PC-9 (cell line): ENCODE data around the gene SLC12A9. TPM values are rescaled to one million over a fixed set of nuclear protein-coding genes. Genes with fewer than 3 reads are reported as not detected.

ENCODE experiments used
- BruUV-seq: library from RNA; stranded (reverse); fragments of 400-500 nt; replicated peaks from 2 replicates; lab custom pipeline; 2021; lab: Mats Ljungman, UMichigan
- CTCF ChIA-PET: fragments of 300-600 bp; sonication (Branson Sonifier 250); formaldehyde crosslinking; loops from one replicate; lab custom pipeline; 2022; ENCODE audit warnings: antibody characterized with exemption; lab: Charles Lee
- POLR2A ChIA-PET: fragments of 300-600 bp; sonication (Branson Sonifier 250); formaldehyde crosslinking; loops from one replicate; lab custom pipeline; 2022; ENCODE audit warnings: antibody characterized with exemption; ENCODE audit not compliant: unreplicated experiment; lab: Charles Lee
- DNase-seq, 2 experiments: peaks; one replicate each; pipeline versions ENCODE4 v3.0.0 to v3.0.0-alpha.2; 2015 to 2022; ENCODE audit warnings: mixed read lengths in 1 of 2
- H2AFZ ChIP-seq: fragments of 200-600 bp; sonication (generic); 2 replicates; pipeline ENCODE4 v1.8.1; 2017; ENCODE audit warnings: antibody characterized with exemption
- H3F3A ChIP-seq: fragments of 200-600 bp; sonication (generic); 2 replicates; pipeline ENCODE4 v1.8.1; 2017; ENCODE audit warnings: antibody characterized with exemption, mild to moderate bottlenecking, low read depth; ENCODE audit not compliant: insufficient read depth
- H3K27ac ChIP-seq: fragments of 200-600 bp; sonication (generic); 2 replicates; pipeline ENCODE4 v1.6.1; 2016; ENCODE audit warnings: mixed run types
- H3K27me3 ChIP-seq: fragments of 200-600 bp; sonication (generic); 2 replicates; pipeline ENCODE4 v1.6.1; 2016; ENCODE audit warnings: low read depth, mixed run types; ENCODE audit not compliant: insufficient read depth
- H3K36me3 ChIP-seq: fragments of 200-600 bp; sonication (generic); 2 replicates; pipeline ENCODE4 v1.6.1; 2016; ENCODE audit warnings: low read depth, mixed run types
- H3K4me1 ChIP-seq: fragments of 200-600 bp; sonication (generic); replicated peaks from 2 replicates; pipeline ENCODE4 v1.6.1; 2016; ENCODE audit warnings: mixed run types; ENCODE audit not compliant: insufficient read depth
- H3K4me2 ChIP-seq: fragments of 200-600 bp; sonication (generic); 2 replicates; pipeline ENCODE4 v1.6.1; 2017; ENCODE audit warnings: mixed run types
- H3K4me3 ChIP-seq: fragments of 200-600 bp; sonication (generic); 2 replicates; pipeline ENCODE4 v1.6.1; 2016; ENCODE audit warnings: mixed run types
- H3K79me2 ChIP-seq: fragments of 200-600 bp; sonication (generic); 2 replicates; pipeline ENCODE4 v1.6.1; 2017; ENCODE audit warnings: low read depth, mixed run types
- H3K9me2 ChIP-seq: fragments of 200-600 bp; sonication (generic); 2 replicates; pipeline ENCODE4 v1.8.1; 2017; ENCODE audit warnings: mild to moderate bottlenecking; ENCODE audit not compliant: insufficient read depth
- H3K9me3 ChIP-seq: fragments of 200-600 bp; sonication (generic); 2 replicates; pipeline ENCODE4 v1.8.1; 2016; ENCODE audit warnings: low read depth; ENCODE audit not compliant: insufficient read depth
- H4K20me1 ChIP-seq: fragments of 200-600 bp; sonication (generic); 2 replicates; pipeline ENCODE4 v1.8.1; 2017; ENCODE audit not compliant: insufficient read depth
- CTCF ChIP-seq: fragments of 200-600 bp; sonication (generic); conservative IDR thresholded peaks from 2 replicates; pipeline ENCODE4 v1.6.1; 2017; ENCODE audit warnings: mixed run types, antibody characterized with exemption, mild to moderate bottlenecking, moderate library complexity
- EZH2 ChIP-seq: fragments of 200-600 bp; sonication (generic); IDR thresholded peaks from 2 replicates; pipeline ENCODE4 v1.8.0; 2017; ENCODE audit warnings: antibody characterized with exemption, low read depth
- intact Hi-C: fragments of 100-400 bp; cut with micrococcal nuclease; formaldehyde crosslinking; loops from one replicate; pipeline ENCODE4 v1.10.0; 2022; ENCODE audit not compliant: unreplicated experiment
- total RNA-seq: library from RNA; stranded (reverse); gene quantifications from 2 replicates; pipeline ENCODE4 v1.2.3, GENCODE V29; 2021

Gene SLC12A9
- total RNA-seq, 1 experiment from 2014 or later, result 36.7 TPM

GRCh38 chr7:100888988-100889750 is 36.7 kb downstream of the SLC12A9 start, which contains the start of gene UFSP1:
TSS of gene UFSP1 (minus strand) at chr7:100889715. CDS start at chr7:100889271, 444 bp downstream.
- Histone ChIP-seq H3F3A (peaks cover 53% of the 10 kb centered on the region), H3K4me1 (peaks cover 26% of the 10 kb centered on the region), H3K27ac (peak within 1 kb of the TSS; percentile 90), H3K9me2 (no peaks in the 10 kb centered on the region), H3K9me3 (no peaks in the 10 kb centered on the region), H4K20me1 (peaks cover 4% of the 10 kb centered on the region; the same call in 1 of the 2 replicates), H3K4me2 (peak within 1 kb of the TSS; percentile 98), H3K27me3 (no peaks in the 10 kb centered on the region), H3K79me2 (peaks cover 25% of the 10 kb centered on the region), H3K36me3 (peaks cover 12% of the 10 kb centered on the region), H2AFZ (peak within 1 kb of the TSS; percentile 93), H3K4me3 (peak within 1 kb of the TSS; percentile 89)
- CTCF ChIA-PET, result interaction anchor here (0.5 to 1.1 kb wide), 7 partner anchors 14 to 433 kb away, joined by 4 to 9 read pairs (median 5); partner anchors contain the start of gene SLC12A9
- no peak for DNase-seq
- POLR2A ChIA-PET, result interaction anchor here (0.5 to 1.2 kb wide), 14 partner anchors 14 to 460 kb away, joined by 3 to 24 read pairs (median 4); partner anchors contain the start of genes MOSPD3, POP7, SLC12A9 and SRRT
- intact Hi-C loops, result loop anchor here (1.0 to 2.0 kb wide), 2 partner anchors 22 to 184 kb away; partner anchors contain the start of gene TRIP6
- TF ChIP-seq EZH2 (no peak), CTCF (no peak)
- TSS peak; percentile 48 for BruUV-seq

- Histone ChIP-seq H3K27ac (peak overlapping the region; percentile 90), H3K27me3 (peaks cover 7% of the 10 kb centered on the region; the same call in 1 of the 2 replicates), H3K9me3 (no peaks in the 10 kb centered on the region), H3K36me3 (peaks cover 11% of the 10 kb centered on the region), H2AFZ (peak overlapping the region; percentile 93), H3K9me2 (no peaks in the 10 kb centered on the region), H3K4me3 (peak overlapping the region; percentile 77), H3F3A (peaks cover 45% of the 10 kb centered on the region), H3K4me1 (peaks cover 26% of the 10 kb centered on the region), H4K20me1 (no peaks in the 10 kb centered on the region; the same call in 1 of the 2 replicates), H3K4me2 (peak overlapping the region; percentile 98), H3K79me2 (peaks cover 25% of the 10 kb centered on the region)
- BruUV-seq, result TSS peak; percentile 8
- no peak for DNase-seq
- ChIA-PET CTCF (interaction anchor here (0.6 kb wide), 4 partner anchors 14 to 1018 kb away, joined by 3 to 9 read pairs (median 5); no protein-coding TSS in a partner anchor), POLR2A (interaction anchor here (0.6 to 0.7 kb wide), 5 partner anchors 13 to 292 kb away, joined by 3 to 17 read pairs (median 7); no protein-coding TSS in a partner anchor)
- no peak; the same call in 1 of the 2 replicates for TF ChIP-seq CTCF
- no peak for TF ChIP-seq EZH2
- intact Hi-C loops, result loop anchor here (1.0 to 10.0 kb wide), 5 partner anchors 64 to 644 kb away; partner anchors contain the start of genes EPHB4 and GNB2
Observed at GRCh38 chr7:100890653-100891567, 38.4 kb downstream of the SLC12A9 start.
